Panc1 (cell line): ENCODE data around the gene SIPA1L2.

Experiments
- CTCF ChIP-seq: fragments of 450-650 bp; IDR thresholded peaks from 2 replicates; pipeline ENCODE4 v1.5.1; 2017; ENCODE audit warnings: mild to moderate bottlenecking
- POLR2AphosphoS5 ChIP-seq: IDR thresholded peaks from 2 replicates; pipeline ENCODE4 v1.6.1; 2012; ENCODE audit warnings: mild to moderate bottlenecking, low read depth, low read length, moderate library complexity
- TCF7L2 ChIP-seq: IDR thresholded peaks from 2 replicates; pipeline ENCODE4 v1.6.1; 2011; ENCODE audit warnings: mild to moderate bottlenecking, low read depth, low read length, inconsistent platforms

- TF ChIP-seq CTCF (no peak), POLR2AphosphoS5 (no peak), TCF7L2 (no peak)
Observed at GRCh38 chr1:232586679-232587078, 43.3 kb downstream of the SIPA1L2 start.
